Measurements from ENCODE around the gene ERVK3-1.

The ERVK3-1 gene

DNA sequence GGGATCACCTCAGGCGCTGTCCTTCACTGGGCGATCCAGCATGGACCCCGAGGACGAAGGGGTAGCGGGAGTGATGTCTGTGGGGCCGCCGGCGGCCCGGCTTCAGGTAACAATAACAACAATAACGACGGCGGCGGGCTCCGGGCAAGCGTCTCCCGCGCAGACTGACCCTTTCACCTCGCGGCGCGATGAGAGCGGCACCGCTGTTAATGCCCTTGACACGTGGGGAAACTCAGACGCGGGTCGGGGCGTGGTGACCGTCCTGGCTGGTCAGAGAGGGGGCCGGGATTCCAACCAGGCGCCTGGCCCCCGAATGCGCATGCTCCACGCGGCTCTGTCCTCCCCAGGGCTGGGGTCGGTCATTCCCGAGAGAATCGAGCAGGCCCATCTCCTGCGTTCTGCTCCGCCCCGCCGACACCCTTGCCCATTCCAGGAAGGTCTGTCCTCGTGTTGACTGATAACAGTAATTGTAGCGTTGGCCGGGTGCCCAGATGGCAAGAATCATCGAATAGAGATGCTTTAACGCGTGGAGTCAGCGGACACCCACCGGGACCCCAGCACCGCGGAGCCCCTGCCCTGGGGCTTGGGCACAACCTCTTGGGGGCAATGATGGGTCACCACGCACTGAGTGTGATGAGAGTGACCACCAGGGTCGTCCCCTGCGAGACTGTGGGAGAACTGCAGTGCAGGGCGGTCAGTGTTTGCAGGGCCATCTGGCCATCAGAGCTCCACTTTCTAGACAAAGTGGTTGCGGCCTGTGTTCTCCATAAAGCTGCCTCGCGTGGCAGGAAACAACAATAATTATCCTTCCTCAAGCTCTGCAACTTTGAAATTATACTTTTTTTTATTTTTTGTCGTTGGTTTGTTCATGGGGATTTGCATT, 25.9 kb upstream of the ERVK3-1 start:
- Histone ChIP-seq H4K20me1 (ENCODE audit: insufficient read depth) (no peaks in the 10 kb centered on the region), H2AFZ (ENCODE audit: low read depth) (peak overlapping the region; percentile 83), H3K27me3 (ENCODE audit: insufficient read depth, low read depth) (no peaks in the 10 kb centered on the region), H3K79me2 (ENCODE audit: insufficient read depth, low read depth) (peaks cover 15% of the 10 kb centered on the region), H3K4me3 (IDR thresholded peaks at IDR 0.05; ENCODE audit: insufficient read depth, low read depth, low read length) (no peak overlapping the region), H3K9ac (peak overlapping the region; percentile 71), H3K27ac (peak overlapping the region; percentile 47), H3K4me1 (ENCODE audit: low read depth, poor library complexity, severe bottlenecking) (peaks cover 6% of the 10 kb centered on the region), H3K36me3 (ENCODE audit: insufficient read depth) (no peaks in the 10 kb centered on the region), H3K4me2 (peak overlapping the region; percentile 84)
- TF ChIP-seq, protein P1, sequence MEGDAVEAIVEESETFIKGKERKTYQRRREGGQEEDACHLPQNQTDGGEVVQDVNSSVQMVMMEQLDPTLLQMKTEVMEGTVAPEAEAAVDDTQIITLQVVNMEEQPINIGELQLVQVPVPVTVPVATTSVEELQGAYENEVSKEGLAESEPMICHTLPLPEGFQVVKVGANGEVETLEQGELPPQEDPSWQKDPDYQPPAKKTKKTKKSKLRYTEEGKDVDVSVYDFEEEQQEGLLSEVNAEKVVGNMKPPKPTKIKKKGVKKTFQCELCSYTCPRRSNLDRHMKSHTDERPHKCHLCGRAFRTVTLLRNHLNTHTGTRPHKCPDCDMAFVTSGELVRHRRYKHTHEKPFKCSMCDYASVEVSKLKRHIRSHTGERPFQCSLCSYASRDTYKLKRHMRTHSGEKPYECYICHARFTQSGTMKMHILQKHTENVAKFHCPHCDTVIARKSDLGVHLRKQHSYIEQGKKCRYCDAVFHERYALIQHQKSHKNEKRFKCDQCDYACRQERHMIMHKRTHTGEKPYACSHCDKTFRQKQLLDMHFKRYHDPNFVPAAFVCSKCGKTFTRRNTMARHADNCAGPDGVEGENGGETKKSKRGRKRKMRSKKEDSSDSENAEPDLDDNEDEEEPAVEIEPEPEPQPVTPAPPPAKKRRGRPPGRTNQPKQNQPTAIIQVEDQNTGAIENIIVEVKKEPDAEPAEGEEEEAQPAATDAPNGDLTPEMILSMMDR (conservative IDR thresholded peaks at IDR 0.05; ENCODE audit: low read depth, low read length) = no peak

DNA sequence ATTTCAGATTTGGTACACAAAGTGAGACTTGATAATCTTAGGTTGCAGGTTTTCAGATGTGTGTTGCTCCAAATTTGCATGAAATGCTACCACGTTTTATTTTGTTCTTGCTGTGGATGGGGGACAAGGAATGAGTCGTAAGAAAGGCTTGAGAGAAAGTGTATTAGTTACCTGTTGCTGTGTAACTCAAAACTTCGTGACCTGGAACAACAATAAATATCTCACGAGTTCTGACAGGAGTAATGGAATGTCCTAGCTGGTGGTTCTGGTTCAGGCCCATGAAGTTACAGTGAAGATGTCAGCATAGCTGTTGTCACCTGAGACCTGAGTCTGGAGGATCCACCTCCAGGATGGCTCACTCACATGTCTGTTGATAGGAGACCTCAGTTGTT, 25.3 kb upstream of the ERVK3-1 start:
- H2AFZ ChIP-seq (ENCODE audit: low read depth) = no peak overlapping the region
- no peak overlapping the region for H3K27ac ChIP-seq

DNA sequence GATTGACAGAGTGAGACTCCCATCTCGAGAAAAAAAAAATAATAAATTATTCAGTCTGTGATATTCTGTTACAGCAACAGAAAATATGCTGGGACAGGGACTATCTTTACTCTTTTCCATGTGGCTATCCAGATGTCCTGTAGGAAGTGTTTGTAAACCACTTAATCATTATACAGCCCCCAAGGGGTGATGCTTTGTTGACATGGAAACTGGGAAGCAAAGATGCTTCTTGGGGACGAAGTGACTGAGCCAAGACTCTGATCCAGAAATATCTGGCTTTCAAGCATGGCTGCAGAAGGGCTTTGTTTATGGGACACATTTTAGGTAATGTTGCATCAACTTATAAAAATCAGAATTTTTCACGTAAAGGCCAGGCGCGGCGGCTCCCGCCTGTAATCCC, 21.0 kb upstream of the ERVK3-1 start:
- TF ChIP-seq, protein P1 (conservative IDR thresholded peaks at IDR 0.05; ENCODE audit: low read depth, low read length) = no peak
- Histone ChIP-seq H3K36me3 (ENCODE audit: insufficient read depth) (peaks cover 11% of the 10 kb centered on the region; the same call in 1 of the 2 replicates), H3K79me2 (ENCODE audit: insufficient read depth, low read depth) (peaks cover 13% of the 10 kb centered on the region), H3K9ac (no peak overlapping the region), H3K27me3 (ENCODE audit: insufficient read depth, low read depth) (no peaks in the 10 kb centered on the region), H2AFZ (ENCODE audit: low read depth) (no peak overlapping the region), H3K4me2 (no peak overlapping the region), H4K20me1 (ENCODE audit: insufficient read depth) (no peaks in the 10 kb centered on the region), H3K4me1 (ENCODE audit: low read depth, poor library complexity, severe bottlenecking) (peaks cover 6% of the 10 kb centered on the region), H3K4me3 (IDR thresholded peaks at IDR 0.05; ENCODE audit: insufficient read depth, low read depth, low read length) (no peak overlapping the region), H3K27ac (no peak overlapping the region)

More for the DNA sequence above, 25.3 kb upstream of the ERVK3-1 start:
- H3K36me3 ChIP-seq (ENCODE audit: insufficient read depth) = no peaks in the 10 kb centered on the region
- H3K79me2 ChIP-seq (ENCODE audit: insufficient read depth, low read depth) = peaks cover 15% of the 10 kb centered on the region
- H3K27me3 ChIP-seq (ENCODE audit: insufficient read depth, low read depth) = no peaks in the 10 kb centered on the region
- no peak overlapping the region for H3K9ac ChIP-seq
- peak overlapping the region; percentile 84; the same call in 1 of the 2 replicates for H3K4me2 ChIP-seq
- H3K4me1 ChIP-seq (ENCODE audit: low read depth, poor library complexity, severe bottlenecking) = peaks cover 6% of the 10 kb centered on the region
- H4K20me1 ChIP-seq (ENCODE audit: insufficient read depth) = no peaks in the 10 kb centered on the region
- no peak overlapping the region for H3K4me3 ChIP-seq (IDR thresholded peaks at IDR 0.05; ENCODE audit: insufficient read depth, low read depth, low read length)
- TF ChIP-seq, protein P1 (conservative IDR thresholded peaks at IDR 0.05; ENCODE audit: low read depth, low read length) = no peak

DNA sequence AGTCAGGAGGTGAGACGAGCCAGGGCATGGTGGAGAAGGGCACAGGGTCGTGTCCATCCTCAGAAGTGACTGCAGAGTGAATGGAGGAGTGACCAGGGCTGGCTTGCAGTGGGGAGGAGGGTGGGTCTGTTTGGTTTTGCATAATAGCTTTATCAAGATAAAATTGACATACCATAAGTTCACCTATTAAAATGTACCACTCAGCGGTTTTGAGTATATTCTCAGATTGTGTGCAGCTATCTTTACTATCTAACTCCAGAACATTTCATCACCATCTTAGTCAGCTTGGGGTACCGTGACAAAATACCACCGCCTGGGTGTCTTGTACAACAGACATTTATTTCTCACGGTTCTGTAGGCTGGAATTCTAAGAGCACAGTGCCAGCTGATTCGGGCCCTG, 13.2 kb upstream of the ERVK3-1 start:
- Histone ChIP-seq H3K9ac (no peak overlapping the region), H3K4me1 (ENCODE audit: low read depth, poor library complexity, severe bottlenecking) (no peaks in the 10 kb centered on the region), H3K27ac (no peak overlapping the region), H3K4me2 (no peak overlapping the region), H3K79me2 (ENCODE audit: insufficient read depth, low read depth) (no peaks in the 10 kb centered on the region), H3K36me3 (ENCODE audit: insufficient read depth) (no peaks in the 10 kb centered on the region; the same call in 1 of the 2 replicates), H3K27me3 (ENCODE audit: insufficient read depth, low read depth) (no peaks in the 10 kb centered on the region), H4K20me1 (ENCODE audit: insufficient read depth) (no peaks in the 10 kb centered on the region), H2AFZ (ENCODE audit: low read depth) (no peak overlapping the region), H3K4me3 (IDR thresholded peaks at IDR 0.05; ENCODE audit: insufficient read depth, low read depth, low read length) (no peak overlapping the region)
- TF ChIP-seq, protein P1 (conservative IDR thresholded peaks at IDR 0.05; ENCODE audit: low read depth, low read length) = no peak

Measured in KMS-11 (cell line).